GM18517 (cell line): ENCODE measurements around the gene RFTN1.

Source experiments
- ATAC-seq: cut with Tn5 transposase; IDR thresholded peaks from one replicate; pipeline ENCODE4 v1.9.1; 2021; ENCODE audit warnings: mild to moderate bottlenecking, moderate library complexity; ENCODE audit not compliant: unreplicated experiment

Gene RFTN1

GRCh38 chr3:16335333-16335732, 178.2 kb downstream of the RFTN1 start:
- no peak for ATAC-seq

GRCh38 chr3:16334909-16335308, 178.6 kb downstream of the RFTN1 start:
- no peak for ATAC-seq

GRCh38 chr3:16332904-16333426, 180.5 kb downstream of the RFTN1 start:
- no peak for ATAC-seq

- no peak for ATAC-seq
Observed at GRCh38 chr3:16331319-16331883, 182.1 kb downstream of the RFTN1 start.

GRCh38 chr3:16330351-16330750, 183.1 kb downstream of the RFTN1 start:
- no peak for ATAC-seq

- ATAC-seq = no peak
Observed at GRCh38 chr3:16329826-16330129, 183.7 kb downstream of the RFTN1 start.

GRCh38 chr3:16329036-16329825, 184.3 kb downstream of the RFTN1 start:
- no peak for ATAC-seq

- no peak for ATAC-seq
Observed at GRCh38 chr3:16328124-16328523, 185.4 kb downstream of the RFTN1 start.

- no peak for ATAC-seq
Observed at GRCh38 chr3:16326724-16327349, 186.7 kb downstream of the RFTN1 start.

- ATAC-seq = no peak
Observed at GRCh38 chr3:16325850-16326249, 187.6 kb downstream of the RFTN1 start.

GRCh38 chr3:16323737-16324136, 189.8 kb downstream of the RFTN1 start:
- ATAC-seq = no peak

- ATAC-seq = no peak
Observed at GRCh38 chr3:16322189-16322588, 191.3 kb downstream of the RFTN1 start.

- ATAC-seq = no peak
Observed at GRCh38 chr3:16320711-16321110, 192.8 kb downstream of the RFTN1 start.

GRCh38 chr3:16319723-16320122, 193.8 kb downstream of the RFTN1 start:
- no peak for ATAC-seq

GRCh38 chr3:16319307-16319706, 194.2 kb downstream of the RFTN1 start:
- ATAC-seq = no peak

GRCh38 chr3:16318176-16318575, 195.3 kb downstream of the RFTN1 start:
- no peak for ATAC-seq

- no peak for ATAC-seq
Observed at GRCh38 chr3:16317561-16317945, 195.9 kb downstream of the RFTN1 start.

- ATAC-seq = no peak
Observed at GRCh38 chr3:16316847-16317560, 196.5 kb downstream of the RFTN1 start.

- ATAC-seq = no peak
Observed at GRCh38 chr3:16316396-16316795, 197.1 kb downstream of the RFTN1 start.

- no peak for ATAC-seq
Observed at GRCh38 chr3:16315623-16316022, 197.9 kb downstream of the RFTN1 start.

GRCh38 chr3:16313886-16314645, 199.4 kb downstream of the RFTN1 start:
- no peak for ATAC-seq
